ENCODE data around the gene LYSMD1. TPM values are rescaled to one million over a fixed set of nuclear protein-coding genes. Genes with fewer than 3 reads are reported as not detected.

Gene LYSMD1
- total RNA-seq, 4 donors from 2014 or later, result 4.6 to 8.8 (median 5.9) TPM

DNA sequence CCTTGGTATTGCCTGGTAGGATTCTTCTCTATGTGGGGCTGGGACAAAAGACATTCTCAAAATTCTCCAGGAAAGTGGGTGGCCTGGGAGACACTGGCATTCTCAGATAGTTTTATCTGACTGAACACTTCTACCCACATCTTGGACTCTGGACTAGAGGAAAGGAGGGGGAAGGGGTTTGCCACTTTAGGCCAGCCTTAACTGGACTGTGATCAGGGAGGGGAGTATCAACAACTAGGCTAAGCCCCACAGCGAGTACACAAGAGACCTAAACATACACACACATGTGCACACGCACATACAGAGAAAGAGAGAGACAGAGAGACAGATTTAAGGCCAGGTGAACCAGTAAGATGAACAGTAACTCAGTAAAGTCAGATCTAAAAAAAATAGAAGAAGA lies 18.0 kb downstream of the LYSMD1 start:
- 100% methylated on average over 2 of the region's 2 CpGs for WGBS, 2 donors
- Histone ChIP-seq H3K4me3 (no peak overlapping the region), H3K36me3 (no peaks in the 10 kb centered on the region), H3K4me1 (peaks cover 16 to 47% (median 21%) of the 10 kb centered on the region in 3 donors), H3K27ac (peak overlapping the region in 3 of 4 donors; percentile 87 to 89 (median 88)), H3K9me3 (no peaks in the 10 kb centered on the region), H3K27me3 (peaks cover 0 to 7% (median 0%) of the 10 kb centered on the region in 4 donors)
- intact Hi-C loops (cut with DNase I), result no loop called here
- no peak for DNase-seq
- no peak for TF ChIP-seq POLR2A (IDR thresholded peaks at IDR 0.05)
- TF ChIP-seq, protein P1, sequence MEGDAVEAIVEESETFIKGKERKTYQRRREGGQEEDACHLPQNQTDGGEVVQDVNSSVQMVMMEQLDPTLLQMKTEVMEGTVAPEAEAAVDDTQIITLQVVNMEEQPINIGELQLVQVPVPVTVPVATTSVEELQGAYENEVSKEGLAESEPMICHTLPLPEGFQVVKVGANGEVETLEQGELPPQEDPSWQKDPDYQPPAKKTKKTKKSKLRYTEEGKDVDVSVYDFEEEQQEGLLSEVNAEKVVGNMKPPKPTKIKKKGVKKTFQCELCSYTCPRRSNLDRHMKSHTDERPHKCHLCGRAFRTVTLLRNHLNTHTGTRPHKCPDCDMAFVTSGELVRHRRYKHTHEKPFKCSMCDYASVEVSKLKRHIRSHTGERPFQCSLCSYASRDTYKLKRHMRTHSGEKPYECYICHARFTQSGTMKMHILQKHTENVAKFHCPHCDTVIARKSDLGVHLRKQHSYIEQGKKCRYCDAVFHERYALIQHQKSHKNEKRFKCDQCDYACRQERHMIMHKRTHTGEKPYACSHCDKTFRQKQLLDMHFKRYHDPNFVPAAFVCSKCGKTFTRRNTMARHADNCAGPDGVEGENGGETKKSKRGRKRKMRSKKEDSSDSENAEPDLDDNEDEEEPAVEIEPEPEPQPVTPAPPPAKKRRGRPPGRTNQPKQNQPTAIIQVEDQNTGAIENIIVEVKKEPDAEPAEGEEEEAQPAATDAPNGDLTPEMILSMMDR (IDR thresholded peaks at IDR 0.05), result no peak

DNA sequence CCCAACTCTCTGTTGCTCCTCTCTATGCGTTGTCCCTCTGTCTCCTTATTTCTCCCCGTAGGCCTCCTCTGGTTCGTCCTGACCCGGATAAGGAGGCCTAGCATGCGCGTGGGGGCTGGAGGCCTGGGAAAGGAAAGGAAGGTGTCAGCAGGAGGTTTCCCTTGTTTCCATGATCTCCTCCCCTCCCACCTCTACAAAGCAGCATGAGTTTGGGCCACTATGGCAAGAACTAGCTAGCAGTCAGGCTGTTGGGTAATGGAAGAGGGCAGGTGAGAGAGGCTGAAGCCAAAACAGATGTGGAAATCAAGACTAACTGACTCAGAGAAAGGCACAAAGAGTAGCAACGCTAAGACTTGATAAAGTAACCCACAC lies 18.6 kb downstream of the LYSMD1 start:
- no peak for DNase-seq
- WGBS, 2 donors, result 15 to 22% methylated on average over 4 to 7 of the region's 7 CpGs
- H3K27me3 ChIP-seq, result peaks cover 0 to 7% (median 0%) of the 10 kb centered on the region in 4 donors
- peak overlapping the region; percentile 58 to 88 (median 87) for H3K4me3 ChIP-seq
- TF ChIP-seq, protein P1 (IDR thresholded peaks at IDR 0.05), result no peak
- TF ChIP-seq POLR2A (IDR thresholded peaks at IDR 0.05), result no peak
- peaks cover 16 to 48% (median 21%) of the 10 kb centered on the region in 3 donors for H3K4me1 ChIP-seq
- peak overlapping the region; percentile 74 to 89 (median 88) for H3K27ac ChIP-seq
- intact Hi-C loops (cut with DNase I), result no loop called here
- H3K9me3 ChIP-seq, result no peaks in the 10 kb centered on the region
- H3K36me3 ChIP-seq, result no peaks in the 10 kb centered on the region

- intact Hi-C loops (cut with DNase I), result no loop called here
- H3K4me1 ChIP-seq, result peaks cover 16 to 48% (median 21%) of the 10 kb centered on the region in 3 donors
- WGBS, 2 donors, result 0% methylated on average over 11 to 16 of the region's 61 CpGs
- peak; percentile 54 for DNase-seq
- H3K27ac ChIP-seq, result peak within 1 kb of the TSS; percentile 74 to 89 (median 88)
- H3K4me3 ChIP-seq, result peak within 1 kb of the TSS; percentile 58 to 88 (median 87)
- H3K36me3 ChIP-seq, result no peaks in the 10 kb centered on the region
- H3K9me3 ChIP-seq, result no peaks in the 10 kb centered on the region
- peak in 2 of 4 donors; percentile 72 to 75 for TF ChIP-seq POLR2A (IDR thresholded peaks at IDR 0.05)
- TF ChIP-seq, protein P1 (IDR thresholded peaks at IDR 0.05), result no peak
- peaks cover 0 to 7% (median 0%) of the 10 kb centered on the region in 4 donors for H3K27me3 ChIP-seq
These were observed 19.1 kb downstream of the LYSMD1 start, which contains the start of gene SEMA6C for GRCh38 chr1:151146412-151147131. Gene SEMA6C (minus strand): TSS chr1:151146631. CDS start chr1:151142621, 4,010 bp downstream.

DNA sequence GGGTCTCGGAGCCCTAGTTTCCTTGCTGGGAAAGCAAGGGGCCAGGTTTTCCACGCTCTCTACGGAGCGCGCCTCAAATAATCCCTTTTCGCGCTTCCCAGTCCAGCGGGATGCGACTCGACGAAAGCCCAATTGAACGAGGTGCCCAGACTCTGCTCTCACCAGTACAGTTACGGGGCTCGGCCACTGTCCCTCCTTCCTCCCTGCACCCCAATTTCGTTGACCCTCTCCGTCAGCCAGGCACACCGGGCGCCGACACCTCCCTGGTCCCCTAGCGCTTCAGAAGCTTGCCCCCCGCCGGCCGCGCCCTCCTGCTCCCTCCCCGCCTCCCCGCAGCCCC lies 19.7 kb downstream of the LYSMD1 start:
- intact Hi-C loops (cut with DNase I), result no loop called here
- no peak for DNase-seq
- Histone ChIP-seq H3K4me3 (peak overlapping the region; percentile 58 to 88 (median 87)), H3K27me3 (peaks cover 0 to 7% (median 0%) of the 10 kb centered on the region in 4 donors), H3K27ac (peak overlapping the region; percentile 74 to 89 (median 88)), H3K9me3 (no peaks in the 10 kb centered on the region), H3K36me3 (no peaks in the 10 kb centered on the region), H3K4me1 (peaks cover 16 to 48% (median 21%) of the 10 kb centered on the region in 3 donors)
- no peak for TF ChIP-seq POLR2A (IDR thresholded peaks at IDR 0.05)
- TF ChIP-seq, protein P1 (IDR thresholded peaks at IDR 0.05), result no peak
- WGBS, 2 donors, result 0% methylated on average over 4 to 8 of the region's 26 CpGs

DNA sequence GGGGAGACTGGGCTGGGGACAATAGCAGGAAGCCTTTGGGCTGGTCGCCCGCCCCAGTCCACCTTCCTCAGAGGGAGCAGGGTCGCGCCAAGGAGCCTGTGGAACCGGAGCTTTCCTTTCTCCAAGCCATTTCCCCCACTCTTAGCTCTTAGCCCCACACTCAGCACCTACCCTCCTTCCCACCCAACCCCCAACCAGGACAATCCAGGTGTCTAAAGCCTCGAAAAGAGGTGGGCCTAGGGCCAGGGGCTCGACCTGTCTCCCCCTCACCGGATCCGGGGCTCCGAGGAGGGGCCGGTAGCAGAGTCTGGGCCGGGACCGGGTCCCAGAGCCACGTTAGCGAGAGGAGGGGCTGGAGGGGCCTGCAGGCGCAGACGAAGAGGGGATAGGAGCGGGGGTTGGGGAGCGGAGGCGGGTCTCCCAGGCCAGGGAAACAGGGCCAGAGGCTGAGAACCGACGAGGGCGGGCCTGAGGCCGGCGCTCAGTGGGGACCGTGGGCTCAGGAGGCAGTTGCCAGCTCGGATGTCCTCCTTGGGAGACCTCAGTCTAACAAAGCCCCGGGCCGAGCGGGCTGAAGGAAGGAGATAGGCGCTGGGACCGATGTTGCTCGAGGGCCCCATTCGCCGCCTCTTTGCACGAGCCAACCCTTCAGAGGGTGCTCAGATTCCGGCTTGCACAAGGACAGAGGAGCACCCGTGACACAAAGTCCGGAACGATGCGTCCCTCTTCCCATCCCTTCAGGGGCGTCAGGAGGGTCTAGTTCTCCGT lies 20.2 kb downstream of the LYSMD1 start:
- no peak for TF ChIP-seq POLR2A (IDR thresholded peaks at IDR 0.05)
- TF ChIP-seq, protein P1 (IDR thresholded peaks at IDR 0.05), result no peak
- Histone ChIP-seq H3K9me3 (no peaks in the 10 kb centered on the region), H3K4me1 (peaks cover 16 to 48% (median 21%) of the 10 kb centered on the region in 3 donors), H3K4me3 (peak overlapping the region; percentile 58 to 88 (median 87)), H3K27ac (peak overlapping the region; percentile 7 to 89 (median 88)), H3K36me3 (no peaks in the 10 kb centered on the region), H3K27me3 (peaks cover 0 to 7% (median 0%) of the 10 kb centered on the region in 4 donors)
- no peak for DNase-seq
- WGBS, 2 donors, result 8 to 71% methylated on average over 3 to 18 of the region's 43 CpGs
- intact Hi-C loops (cut with DNase I), result no loop called here
